CD4-positive, alpha-beta T cell treated with Interleukin-12 subunit alpha and Interleukin-12 subunit beta, for 1 hour (primary cell): ENCODE measurements around the gene CCDC88B.

Experiments
- DNase-seq: peaks from one replicate; pipeline ENCODE4 v3.0.0-alpha.2; 2020

CCDC88B gene

GRCh38 chr11:64364911-64365310 lies 24.9 kb downstream of the CCDC88B start:
- DNase-seq, result no peak

DNA sequence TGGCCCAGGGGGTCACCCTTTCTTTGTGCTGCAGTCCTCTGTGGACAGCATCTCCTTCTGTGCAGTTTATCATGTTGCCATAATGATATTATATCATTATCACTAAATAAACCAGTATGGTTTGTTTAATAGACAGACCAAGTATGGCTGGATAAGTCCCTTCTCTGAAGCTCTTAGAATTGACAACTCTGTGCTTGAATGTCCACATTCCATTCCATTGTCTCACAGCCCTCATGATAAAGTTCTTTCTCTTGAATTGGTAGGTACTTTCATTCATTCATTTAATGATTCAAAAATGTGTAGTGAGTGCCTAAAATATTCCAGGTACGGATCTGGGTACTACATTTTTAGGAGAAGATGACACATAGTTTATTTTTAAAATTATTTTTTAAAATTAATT lies 26.7 kb downstream of the CCDC88B start:
- no peak for DNase-seq

GRCh38 chr11:64367931-64368672 lies 28.1 kb downstream of the CCDC88B start:
- DNase-seq, result no peak

DNA sequence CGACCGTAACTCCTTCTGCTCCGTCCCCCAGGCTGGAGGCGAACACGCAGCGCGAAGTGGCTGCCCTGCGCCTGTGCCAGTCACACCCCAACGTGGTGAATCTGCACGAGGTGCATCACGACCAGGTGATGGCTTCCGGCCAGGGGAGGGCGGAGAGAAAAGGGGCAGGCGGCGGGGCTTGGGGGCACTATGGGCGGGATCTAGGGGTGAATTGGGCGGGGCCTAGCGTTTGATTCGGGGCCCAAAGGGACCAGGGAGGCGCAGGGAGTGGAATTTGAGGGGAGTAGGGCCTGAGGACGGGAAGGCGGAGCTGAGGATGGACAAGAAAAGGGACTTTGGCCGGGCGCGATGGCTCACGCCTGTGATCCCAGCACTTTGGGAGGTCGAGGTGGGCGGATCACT lies 28.7 kb downstream of the CCDC88B start:
- no peak for DNase-seq

- DNase-seq, result no peak
Measured at GRCh38 chr11:64369440-64370421, 29.7 kb downstream of the CCDC88B start.

- no peak for DNase-seq
Measured at GRCh38 chr11:64371201-64371600, 31.2 kb downstream of the CCDC88B start.

DNA sequence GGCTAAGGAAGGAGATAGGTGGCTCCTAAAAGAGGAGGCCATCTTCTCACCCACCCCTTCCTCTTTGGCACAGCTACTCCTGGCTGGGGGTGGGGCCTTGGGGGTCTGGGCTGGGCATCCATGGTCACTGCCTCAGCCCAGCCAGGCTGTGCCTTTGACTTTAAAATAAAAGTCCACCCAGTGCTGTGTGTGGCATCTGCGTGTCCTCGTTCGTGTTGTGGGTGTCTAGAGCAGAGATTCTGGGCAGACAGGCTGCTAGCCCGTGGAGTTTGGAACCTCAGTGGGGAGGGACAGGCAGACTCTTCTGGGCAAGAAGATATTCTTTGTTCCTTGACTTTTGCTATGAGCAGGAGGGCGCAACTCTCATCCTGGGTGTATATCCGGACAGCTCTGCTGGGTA lies 32.0 kb downstream of the CCDC88B start:
- DNase-seq, result no peak

GRCh38 chr11:64372802-64373597 lies 33.0 kb downstream of the CCDC88B start:
- no peak for DNase-seq

- no peak for DNase-seq
Measured at GRCh38 chr11:64373598-64373974, 33.6 kb downstream of the CCDC88B start.

GRCh38 chr11:64376071-64376470 lies 36.1 kb downstream of the CCDC88B start:
- no peak for DNase-seq

- DNase-seq, result no peak
Measured at GRCh38 chr11:64378335-64378880, 38.4 kb downstream of the CCDC88B start.

GRCh38 chr11:64379160-64379559 lies 39.2 kb downstream of the CCDC88B start:
- DNase-seq, result no peak

- DNase-seq, result no peak
Measured at GRCh38 chr11:64379817-64380709, 40.1 kb downstream of the CCDC88B start.

DNA sequence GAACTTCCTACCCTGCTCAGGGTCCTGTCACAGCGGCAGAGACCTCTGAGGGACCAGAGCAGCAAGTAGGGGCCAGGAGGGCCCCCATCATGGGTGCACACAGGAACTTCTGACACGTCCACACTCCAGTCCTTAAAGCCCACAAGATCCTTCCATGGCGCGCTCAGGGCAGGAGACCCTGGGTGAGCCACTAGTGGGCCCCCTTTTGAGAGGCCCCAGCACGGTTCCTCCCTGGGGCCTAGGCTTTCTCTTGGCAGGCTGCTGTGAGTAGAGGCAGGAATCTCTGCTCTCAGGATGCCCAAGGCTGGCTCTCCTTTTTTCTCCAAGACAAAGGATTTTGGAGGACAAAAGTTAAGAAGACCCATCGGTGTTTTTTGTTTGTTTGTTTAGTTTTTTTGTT lies 41.3 kb downstream of the CCDC88B start:
- DNase-seq, result no peak

GRCh38 chr11:64382047-64382446 lies 42.0 kb downstream of the CCDC88B start:
- no peak for DNase-seq

- DNase-seq, result no peak
Measured at GRCh38 chr11:64382586-64382985, 42.6 kb downstream of the CCDC88B start.

DNA sequence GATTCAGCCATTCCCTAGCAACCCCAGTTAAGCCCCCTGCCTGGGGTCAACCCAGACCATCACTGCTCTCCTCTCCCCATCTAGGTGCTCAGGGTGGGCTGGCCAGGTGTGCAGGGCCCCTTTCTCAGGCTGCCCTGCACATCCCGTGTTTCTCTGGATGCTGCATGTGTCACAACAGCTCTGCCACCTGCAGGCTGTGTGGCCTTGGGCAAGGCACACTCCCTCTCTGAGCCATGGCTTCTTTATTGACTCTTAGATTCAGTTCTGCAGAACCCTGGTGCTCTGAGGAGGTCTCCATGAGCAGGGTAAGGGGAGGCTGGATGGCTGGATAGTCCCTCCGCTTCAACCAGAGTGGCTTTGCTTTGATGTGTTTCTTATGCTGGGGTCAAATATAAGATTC lies 43.6 kb downstream of the CCDC88B start:
- DNase-seq, result no peak

DNA sequence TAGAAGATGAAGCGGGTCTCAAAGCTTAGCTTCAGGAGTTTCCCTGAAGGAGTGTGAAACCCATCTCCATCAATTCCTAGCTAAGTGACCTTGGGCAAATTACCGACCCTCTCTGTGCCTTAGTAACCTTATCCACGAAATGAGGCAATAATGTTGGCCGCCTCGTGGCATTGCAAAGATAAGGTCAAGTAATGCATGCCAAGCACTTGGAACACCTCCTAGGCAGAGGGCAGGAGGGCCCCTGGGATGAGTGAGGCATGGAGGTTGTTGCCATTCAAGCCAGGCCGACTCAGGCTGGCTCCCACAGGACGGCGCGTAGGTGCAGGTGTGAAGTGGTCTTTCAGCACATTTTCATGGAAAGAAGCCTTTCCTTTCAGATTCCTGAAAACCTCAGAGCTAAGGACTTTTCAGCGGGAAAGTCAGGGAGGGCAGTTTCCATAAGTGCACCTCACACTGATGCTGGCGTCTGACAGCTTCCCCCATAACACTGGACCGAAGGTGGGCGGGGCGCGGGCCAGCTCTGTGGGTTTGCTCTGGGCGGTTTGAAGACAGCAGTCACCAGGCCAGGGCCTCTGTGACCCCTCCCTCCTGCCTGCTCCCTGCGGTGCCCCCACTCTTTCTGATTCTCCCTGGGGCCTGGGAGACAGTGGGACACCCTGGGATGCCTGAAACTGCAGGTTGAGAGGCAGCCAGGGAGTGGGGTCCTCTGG lies 44.2 kb downstream of the CCDC88B start:
- DNase-seq, result no peak

DNA sequence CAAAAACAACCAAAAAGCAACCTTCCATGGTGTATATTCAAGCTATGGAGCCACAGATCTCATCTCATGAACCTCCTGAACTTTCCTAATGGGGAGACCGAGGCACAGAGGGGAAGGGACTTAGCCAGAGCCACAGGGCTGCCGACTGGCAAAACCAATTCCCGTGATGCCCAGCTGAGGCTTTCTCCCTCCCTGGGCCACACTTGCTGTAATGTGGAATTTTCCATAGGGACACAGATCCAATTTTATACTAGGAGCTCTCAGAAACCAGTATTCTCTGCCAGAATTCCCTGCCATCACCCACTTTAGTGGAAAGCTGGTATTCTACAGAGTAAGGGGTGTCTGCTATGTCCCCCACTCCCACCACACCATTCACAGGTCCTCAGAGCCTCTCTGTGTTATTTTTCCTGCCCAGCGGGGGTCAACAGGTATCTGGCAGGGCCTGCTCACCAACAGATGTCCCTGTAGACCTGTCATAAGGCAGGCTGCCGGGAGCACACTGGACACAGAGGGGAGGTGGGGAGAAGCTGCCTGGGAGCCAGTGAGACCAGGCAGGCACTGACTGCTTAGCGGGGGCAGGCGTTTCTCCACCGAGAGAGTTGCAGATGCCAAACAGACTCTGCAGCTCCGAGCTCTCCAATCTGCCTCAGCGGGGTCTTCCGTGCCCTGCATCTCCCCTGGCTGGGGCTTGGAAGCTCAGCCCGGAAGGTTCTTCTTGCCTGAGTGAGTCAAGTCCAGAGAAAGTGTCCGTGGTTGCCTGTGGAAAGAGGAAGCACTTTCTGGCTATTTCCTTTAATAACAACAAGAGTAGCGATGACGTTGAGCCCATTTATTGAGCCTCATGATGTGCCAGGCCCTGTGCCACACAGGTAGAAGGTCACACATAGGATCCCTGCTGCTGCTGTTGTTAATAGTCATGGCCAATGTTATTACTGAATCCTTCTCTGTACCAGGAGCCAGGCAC lies 45.3 kb downstream of the CCDC88B start:
- no peak for DNase-seq
